ENCODE results near the gene SMIM10L1. TPM values are rescaled to one million over a fixed set of nuclear protein-coding genes. Genes with fewer than 3 reads are reported as not detected.

Gene SMIM10L1
- total and polyA plus RNA-seq, 2 donors (not counting 1 experiment from before 2014, with no cell fraction given), result 3.6 to 9.6 TPM

GRCh38 chr12:11136075-11136474, 34.9 kb upstream of the SMIM10L1 start:
- Histone ChIP-seq H4K20me1 (ENCODE audit: control insufficient read depth, insufficient read depth, low read length, poor library complexity, severe bottlenecking) (peaks cover 12% of the 10 kb centered on the region), H3K9ac (ENCODE audit: low read length) (no peak overlapping the region), H3K4me2 (replicated peaks; ENCODE audit: low read depth, low read length, poor library complexity, severe bottlenecking) (no peak overlapping the region), H3K36me3 (replicated peaks in 1 of 2; ENCODE audit: control extremely low read depth in 1 of 2, control insufficient read depth in 1 of 2, extremely low read depth in 1 of 2, insufficient read depth in 2 of 2, low read length in 1 of 2) (no peaks in the 10 kb centered on the region), H3K79me2 (ENCODE audit: control insufficient read depth, insufficient read depth, low read length) (peaks cover 55% of the 10 kb centered on the region), H3K9me3 (ENCODE audit: control extremely low read depth in 1 of 3, control insufficient read depth in 2 of 3, insufficient read depth in 1 of 3, low read length in 2 of 3) (no peaks in the 10 kb centered on the region), H3K27ac (ENCODE audit: low read length in 2 of 2) (no peak overlapping the region), H3K4me3 (ENCODE audit: control extremely low read depth in 1 of 5, extremely low read depth in 1 of 5, insufficient read depth in 1 of 5, low read depth in 2 of 5, low read length in 4 of 5) (no peak overlapping the region), H2AFZ (ENCODE audit: insufficient read depth, low read depth, low read length, poor library complexity, severe bottlenecking) (no peak overlapping the region), H3K4me1 (ENCODE audit: control insufficient read depth in 2 of 2, insufficient read depth in 2 of 2, low read length in 2 of 2) (no peaks in the 10 kb centered on the region), H3K27me3 (replicated peaks in 1 of 4; ENCODE audit: control extremely low read depth in 1 of 4, control insufficient read depth in 3 of 4, insufficient read depth in 4 of 4, low read length in 3 of 4) (no peaks in the 10 kb centered on the region)
- ChIA-PET CTCF (no interaction called here), POLR2A (no interaction called here)
- Mint-ChIP-seq H3K4me3 (no peak overlapping the region), H3K27ac (no peak overlapping the region), H3K9me3 (ENCODE audit: insufficient read depth) (no peaks in the 10 kb centered on the region), H3K4me1 (peaks cover 14% of the 10 kb centered on the region), H3K27me3 (no peaks in the 10 kb centered on the region)
- TF ChIP-seq CTCF (IDR thresholded peaks at IDR 0.05) (no peak), EZH2 (IDR thresholded peaks at IDR 0.05; ENCODE audit: borderline replicate concordance, insufficient read depth, low read depth, low read length, poor library complexity, severe bottlenecking) (no peak)
- WGBS (ENCODE audit: insufficient coverage), result no CpG with 5 or more reads among the region's 2 CpGs
- DNase-seq (no peak), ATAC-seq (ENCODE audit: low read depth) (no peak)
- intact Hi-C loops (cut with micrococcal nuclease), result no loop called here

DNA sequence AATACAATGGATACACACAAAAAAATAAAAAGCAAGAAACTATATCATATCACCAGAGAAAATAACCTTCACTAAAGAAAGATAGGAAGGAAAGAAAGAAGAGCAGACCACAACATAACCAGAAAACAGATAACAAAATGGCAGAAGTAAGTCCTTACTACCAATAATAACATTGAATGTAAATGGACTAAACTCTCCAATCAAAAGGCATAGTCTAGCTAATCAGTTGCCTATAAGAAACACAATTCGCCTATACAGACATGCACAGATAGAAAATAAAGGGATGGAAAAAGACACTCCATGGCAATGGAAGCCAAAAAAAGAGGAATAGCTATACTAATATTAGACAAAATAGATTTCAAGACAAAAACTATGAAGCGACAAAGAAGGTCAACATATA, 27.6 kb upstream of the SMIM10L1 start:
- no peaks in the 10 kb centered on the region for H3K27me3 ChIP-seq (replicated peaks in 1 of 4; ENCODE audit: control extremely low read depth in 1 of 4, control insufficient read depth in 3 of 4, insufficient read depth in 4 of 4, low read length in 3 of 4)
- H3K36me3 ChIP-seq (replicated peaks in 1 of 2; ENCODE audit: control extremely low read depth in 1 of 2, control insufficient read depth in 1 of 2, extremely low read depth in 1 of 2, insufficient read depth in 2 of 2, low read length in 1 of 2), result no peaks in the 10 kb centered on the region
- H3K9me3 Mint-ChIP-seq (ENCODE audit: insufficient read depth), result peaks cover 10% of the 10 kb centered on the region
- CTCF ChIA-PET, result no interaction called here
- H3K4me3 Mint-ChIP-seq, result no peak overlapping the region
- no peak overlapping the region for H3K4me2 ChIP-seq (replicated peaks; ENCODE audit: low read depth, low read length, poor library complexity, severe bottlenecking)
- WGBS (ENCODE audit: insufficient coverage), result no CpG with 5 or more reads among the region's 2 CpGs
- no peak overlapping the region for H3K27ac Mint-ChIP-seq
- intact Hi-C loops (cut with micrococcal nuclease), result no loop called here
- H2AFZ ChIP-seq (ENCODE audit: insufficient read depth, low read depth, low read length, poor library complexity, severe bottlenecking), result no peak overlapping the region
- H3K27me3 Mint-ChIP-seq, result no peaks in the 10 kb centered on the region
- TF ChIP-seq CTCF (IDR thresholded peaks at IDR 0.05), result no peak
- TF ChIP-seq EZH2 (IDR thresholded peaks at IDR 0.05; ENCODE audit: borderline replicate concordance, insufficient read depth, low read depth, low read length, poor library complexity, severe bottlenecking), result no peak
- H3K9me3 ChIP-seq (ENCODE audit: control extremely low read depth in 1 of 3, control insufficient read depth in 2 of 3, insufficient read depth in 1 of 3, low read length in 2 of 3), result peaks cover 0 to 18% (median 17%) of the 10 kb centered on the region in 3 donors
- peaks cover 0 to 3% of the 10 kb centered on the region in 2 donors for H3K4me1 ChIP-seq (ENCODE audit: control insufficient read depth in 2 of 2, insufficient read depth in 2 of 2, low read length in 2 of 2)
- no peak overlapping the region for H3K27ac ChIP-seq (ENCODE audit: low read length in 2 of 2)
- peaks cover 10% of the 10 kb centered on the region for H4K20me1 ChIP-seq (ENCODE audit: control insufficient read depth, insufficient read depth, low read length, poor library complexity, severe bottlenecking)
- peaks cover 53% of the 10 kb centered on the region for H3K79me2 ChIP-seq (ENCODE audit: control insufficient read depth, insufficient read depth, low read length)
- POLR2A ChIA-PET, result no interaction called here
- ATAC-seq (ENCODE audit: low read depth) (no peak), DNase-seq (no peak)
- no peak overlapping the region for H3K9ac ChIP-seq (ENCODE audit: low read length)
- peaks cover 20% of the 10 kb centered on the region for H3K4me1 Mint-ChIP-seq
- H3K4me3 ChIP-seq (ENCODE audit: control extremely low read depth in 1 of 5, extremely low read depth in 1 of 5, insufficient read depth in 1 of 5, low read depth in 2 of 5, low read length in 4 of 5), result no peak overlapping the region

All from B cell (primary cell).